ENCODE measurements around the gene STEAP2.
A peak's percentile ranks its signal among the peaks of the same experiment; 100 is the strongest.
"Not testable (repeated sequence)": the region's sequence is repeated elsewhere in the genome, so short reads cannot be mapped to it uniquely, and the experiment has no call there.

The STEAP2 gene

DNA sequence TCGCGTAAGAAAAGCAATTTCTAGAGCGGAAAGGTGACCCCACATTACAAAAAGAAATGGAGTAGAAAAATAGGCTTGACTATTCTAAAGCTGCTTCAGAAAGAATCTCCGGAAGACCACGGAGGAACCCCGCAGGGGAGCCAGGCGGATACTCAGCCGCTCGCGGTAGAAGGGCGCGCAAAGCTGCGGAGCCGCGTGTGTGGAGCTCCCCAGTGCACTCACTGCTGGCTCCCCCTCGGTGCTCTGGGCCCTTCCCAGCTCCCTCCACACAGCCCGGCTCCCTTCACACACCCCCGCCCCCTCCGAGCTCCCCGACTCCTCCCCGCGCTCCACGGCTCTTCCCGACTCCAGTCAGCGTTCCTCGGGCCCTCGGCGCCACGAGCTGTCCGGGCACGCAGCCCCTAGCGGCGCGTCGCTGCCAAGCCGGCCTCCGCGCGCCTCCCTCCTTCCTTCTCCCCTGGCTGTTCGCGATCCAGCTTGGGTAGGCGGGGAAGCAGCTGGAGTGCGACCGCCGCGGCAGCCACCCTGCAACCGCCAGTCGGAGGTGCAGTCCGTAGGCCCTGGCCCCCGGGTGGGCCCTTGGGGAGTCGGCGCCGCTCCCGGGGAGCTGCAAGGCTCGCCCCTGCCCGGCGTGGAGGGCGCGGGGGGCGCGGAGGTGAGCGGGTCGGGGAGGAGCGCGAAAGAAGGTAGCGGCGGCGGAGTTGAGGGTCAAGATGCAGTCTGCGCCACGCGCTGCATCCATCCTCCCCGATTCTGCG is at the start of gene STEAP2:
Gene STEAP2 (plus strand): TSS at position 350 of the 758 bp plus-strand sequence. CDS start 13,343 bp downstream, outside the sequence.
- peak; percentile 30 for DNase-seq (ENCODE audit: low spot score)

GRCh38 chr7:90163534-90163933 is 48.0 kb upstream of the STEAP2 start:
- no peak for DNase-seq (ENCODE audit: low spot score)

- DNase-seq (ENCODE audit: low spot score): no peak
Measured at GRCh38 chr7:90165724-90166123, 45.8 kb upstream of the STEAP2 start.

GRCh38 chr7:90166153-90166552 is 45.4 kb upstream of the STEAP2 start:
- no peak for DNase-seq (ENCODE audit: low spot score)

DNA sequence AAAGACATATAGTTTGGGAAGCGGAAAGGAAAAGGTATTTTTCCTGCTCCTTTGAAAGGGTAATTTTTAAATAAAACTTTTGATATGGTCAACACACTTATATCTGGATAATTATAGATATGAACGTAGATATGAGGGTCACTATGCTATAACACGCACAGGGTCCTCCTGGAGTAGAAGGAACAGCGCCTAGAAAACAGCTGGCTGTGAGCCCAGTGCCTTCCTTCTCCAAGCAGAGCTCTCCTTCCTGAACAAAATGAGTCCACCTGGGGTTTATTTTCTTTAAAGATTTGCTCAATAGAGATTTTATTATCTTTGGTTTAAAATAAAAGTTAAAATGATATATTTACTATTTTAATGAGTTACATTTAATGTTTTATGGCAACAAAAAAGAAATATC is 44.2 kb upstream of the STEAP2 start:
- no peak for DNase-seq (ENCODE audit: low spot score)

DNA sequence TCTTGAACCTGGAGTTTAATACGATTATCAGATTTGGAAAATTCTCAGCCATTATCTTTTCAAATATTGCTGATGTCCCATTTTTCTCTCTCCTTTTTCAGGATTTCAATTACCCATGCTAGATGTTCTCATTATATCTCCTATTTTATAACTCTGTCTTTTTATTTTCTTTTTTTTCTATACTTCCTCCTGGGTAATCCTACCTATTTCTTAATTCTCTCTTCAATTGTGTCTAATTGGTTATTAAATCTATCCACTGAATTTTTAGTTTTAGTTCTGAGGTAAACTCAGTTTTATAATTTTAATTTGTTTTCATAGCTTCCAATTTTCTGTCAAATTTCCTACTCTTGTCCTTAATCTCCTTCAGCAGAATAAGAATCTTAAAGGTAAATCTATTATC is 41.6 kb upstream of the STEAP2 start:
- DNase-seq (ENCODE audit: low spot score): no peak

- DNase-seq (ENCODE audit: low spot score): no peak
Measured at GRCh38 chr7:90172121-90172520, 39.4 kb upstream of the STEAP2 start.

DNA sequence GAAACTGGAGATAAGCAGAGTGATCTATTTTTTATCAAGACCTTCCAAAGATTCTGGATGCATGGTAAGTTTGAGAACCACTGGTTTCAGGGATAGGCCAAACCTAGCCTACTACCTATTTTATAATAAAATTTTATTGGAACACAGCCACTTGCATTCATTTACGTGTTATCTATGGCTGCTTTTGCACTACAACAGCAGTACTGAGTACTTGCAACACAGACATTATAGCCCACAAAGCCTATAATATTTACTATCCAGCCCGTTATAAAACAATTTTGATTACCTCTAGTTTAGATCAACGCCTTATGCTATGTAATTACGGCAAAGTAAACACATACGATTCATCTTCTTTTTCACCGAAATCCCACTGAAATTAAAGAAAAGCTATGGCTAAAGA is 38.9 kb upstream of the STEAP2 start:
- DNase-seq (ENCODE audit: low spot score): no peak

- DNase-seq (ENCODE audit: low spot score): peak; percentile 24
Measured at GRCh38 chr7:90173127-90173844, 38.3 kb upstream of the STEAP2 start.

GRCh38 chr7:90175667-90176066 is 35.9 kb upstream of the STEAP2 start:
- no peak for DNase-seq (ENCODE audit: low spot score)

DNA sequence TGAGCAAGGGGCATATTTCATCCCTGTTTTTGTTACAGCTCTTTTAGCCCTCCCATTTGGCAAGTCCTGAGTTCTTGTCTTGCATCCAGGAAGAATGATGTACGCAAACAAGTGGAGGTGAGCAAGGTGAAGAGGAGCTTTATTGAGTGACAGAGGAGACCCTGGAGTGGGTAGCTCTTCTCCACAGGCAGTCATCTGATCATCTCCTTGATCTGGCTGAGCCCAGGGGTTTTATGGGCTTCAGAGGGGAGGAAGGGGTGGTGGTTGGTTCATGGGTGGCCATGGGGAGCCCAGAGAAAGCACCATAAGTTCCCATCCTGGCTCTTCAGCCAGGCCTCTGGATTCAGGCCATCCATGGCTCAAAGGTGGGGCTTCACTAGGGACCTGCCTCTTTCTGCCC is 35.3 kb upstream of the STEAP2 start:
- DNase-seq (ENCODE audit: low spot score): no peak

DNA sequence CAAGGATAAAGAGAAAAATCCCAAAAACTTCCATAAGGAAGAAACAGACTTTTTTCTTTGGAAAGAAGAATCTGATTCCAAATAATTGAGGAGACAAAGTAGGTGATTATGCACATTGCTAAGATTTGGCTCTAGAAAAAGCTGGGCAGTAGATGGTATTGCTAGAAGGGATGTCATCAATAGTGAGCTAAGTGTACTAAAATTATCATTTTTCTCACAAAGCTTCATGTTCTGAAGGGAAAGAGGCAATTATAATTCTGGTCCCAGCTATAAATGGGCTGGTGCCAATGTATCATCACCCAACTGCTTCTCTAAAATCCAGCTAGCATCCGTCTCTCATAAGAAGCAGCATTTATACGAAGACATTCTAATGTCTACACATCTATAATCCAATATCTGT is 33.4 kb upstream of the STEAP2 start:
- DNase-seq (ENCODE audit: low spot score): no peak

DNA sequence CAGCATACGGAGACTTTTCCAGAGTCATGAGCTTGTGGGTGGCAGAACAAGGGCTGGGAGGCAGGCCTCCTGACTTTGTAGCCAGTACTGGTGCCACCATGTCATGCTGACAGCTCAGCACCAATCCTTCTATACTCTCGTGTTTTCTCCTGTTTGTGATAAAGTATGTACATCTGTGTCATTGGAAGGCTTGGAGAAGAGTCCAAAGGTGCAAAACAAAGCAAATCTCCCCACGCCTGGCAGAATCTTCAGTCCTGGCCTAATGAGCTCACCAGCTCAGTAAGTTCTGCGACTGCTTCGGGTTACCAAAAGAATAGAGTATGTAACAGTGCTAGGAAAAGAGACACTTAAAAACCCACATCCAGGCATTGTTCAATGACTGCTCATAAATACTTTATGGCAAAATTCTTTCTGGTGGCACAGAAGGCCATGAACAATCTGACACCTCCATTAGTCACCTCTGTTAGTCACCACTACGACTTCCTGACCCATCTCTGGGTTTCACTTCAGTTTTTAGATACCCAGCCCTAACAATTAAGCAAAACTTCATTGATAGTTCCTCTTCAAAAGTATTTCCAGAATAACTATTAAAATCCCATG is 32.8 kb upstream of the STEAP2 start:
- DNase-seq (ENCODE audit: low spot score): peak; percentile 69

DNA sequence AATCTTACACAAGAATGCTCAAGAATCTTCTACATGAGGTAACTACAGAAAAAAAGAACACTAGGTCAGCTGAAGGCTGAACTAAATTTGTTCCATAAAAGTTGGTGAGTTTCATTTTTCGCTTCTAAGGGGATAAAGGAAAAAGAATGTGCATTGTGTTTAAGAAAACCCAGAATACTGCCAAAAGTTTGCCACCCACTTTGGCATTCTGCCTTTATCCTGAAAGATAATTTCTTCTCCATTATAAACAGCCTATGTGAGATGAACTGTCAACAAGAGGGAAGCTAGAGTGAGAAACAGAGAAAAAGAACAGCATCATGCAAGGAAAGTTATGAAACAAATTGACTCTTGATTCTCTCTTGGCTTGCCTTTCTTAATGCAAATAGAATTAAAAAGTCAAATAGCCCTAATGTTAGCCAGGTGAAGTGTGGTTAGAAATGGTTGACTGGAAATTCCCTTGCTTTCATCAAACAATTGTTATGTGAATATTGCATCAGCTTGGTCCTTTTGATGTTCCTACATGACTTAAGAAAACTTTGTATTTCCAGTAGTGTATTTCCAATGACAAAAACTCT is 31.4 kb upstream of the STEAP2 start:
- DNase-seq (ENCODE audit: low spot score): no peak

DNA sequence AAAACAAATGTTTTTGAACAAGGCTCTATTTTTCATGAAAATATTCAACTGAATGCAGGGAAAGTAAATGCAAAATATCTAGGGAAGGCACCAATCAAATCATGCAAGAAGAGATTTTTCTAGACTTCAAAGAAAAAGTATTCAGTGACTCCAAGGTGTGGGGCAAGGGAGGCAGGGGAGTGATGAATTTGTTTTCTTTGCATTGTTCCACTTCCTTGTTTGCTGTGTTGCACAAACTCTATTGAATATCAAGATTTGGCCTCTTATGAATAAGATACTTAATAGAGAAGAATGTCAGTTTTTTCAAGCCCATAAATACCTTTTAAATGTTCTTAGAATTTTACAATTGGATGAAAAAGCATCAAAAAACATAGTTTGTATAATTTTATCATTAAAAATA is 30.9 kb upstream of the STEAP2 start:
- DNase-seq (ENCODE audit: low spot score): no peak

- DNase-seq (ENCODE audit: low spot score): no peak
Measured at GRCh38 chr7:90181485-90181884, 30.1 kb upstream of the STEAP2 start.

- DNase-seq (ENCODE audit: low spot score): not testable (repeated sequence)
Measured at GRCh38 chr7:90186290-90186689, 25.2 kb upstream of the STEAP2 start.

GRCh38 chr7:90187507-90188050 is 24.0 kb upstream of the STEAP2 start:
- no peak for DNase-seq (ENCODE audit: low spot score)

DNA sequence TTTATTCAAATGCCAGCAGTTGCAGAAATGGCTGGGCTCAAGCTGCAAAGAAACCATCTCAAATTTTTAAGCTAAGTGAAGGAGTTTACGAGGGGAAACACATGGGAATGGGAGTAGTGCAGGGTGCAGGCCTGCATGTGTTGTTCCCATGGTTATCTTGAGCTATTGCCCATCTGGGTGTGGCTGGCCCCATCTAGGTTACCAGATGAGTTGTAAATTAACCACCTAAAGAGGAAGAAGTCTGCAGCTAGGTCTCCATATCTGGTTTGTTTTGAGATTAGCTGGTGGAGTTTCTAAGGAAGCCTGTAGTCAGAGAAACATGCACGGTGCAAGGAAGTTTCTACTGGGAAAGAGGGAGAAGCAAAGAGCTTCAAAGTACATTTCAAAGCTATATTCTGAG is 23.3 kb upstream of the STEAP2 start:
- DNase-seq (ENCODE audit: low spot score): no peak

- no peak for DNase-seq (ENCODE audit: low spot score)
Measured at GRCh38 chr7:90190995-90191394, 20.5 kb upstream of the STEAP2 start.

DNA sequence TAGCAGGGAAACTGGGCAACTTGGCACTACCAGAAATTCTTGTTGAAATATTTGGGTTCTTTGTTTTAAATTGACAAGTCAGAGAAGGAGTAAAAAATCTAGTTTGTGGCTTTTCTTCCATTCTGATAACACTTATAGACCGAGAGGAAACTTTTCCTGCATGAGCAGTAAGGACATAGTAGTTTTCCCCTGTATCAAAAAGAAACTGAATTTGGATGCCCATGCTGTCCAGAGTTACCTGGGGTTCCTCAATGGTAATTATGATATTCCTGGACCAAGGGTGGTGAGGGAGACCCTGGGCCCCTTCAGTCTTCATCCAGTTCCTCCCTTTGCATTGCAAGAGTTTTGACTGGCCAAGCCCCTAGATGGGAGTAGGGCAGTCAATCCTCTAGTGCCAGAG is 19.9 kb upstream of the STEAP2 start:
- no peak for DNase-seq (ENCODE audit: low spot score)

DNA sequence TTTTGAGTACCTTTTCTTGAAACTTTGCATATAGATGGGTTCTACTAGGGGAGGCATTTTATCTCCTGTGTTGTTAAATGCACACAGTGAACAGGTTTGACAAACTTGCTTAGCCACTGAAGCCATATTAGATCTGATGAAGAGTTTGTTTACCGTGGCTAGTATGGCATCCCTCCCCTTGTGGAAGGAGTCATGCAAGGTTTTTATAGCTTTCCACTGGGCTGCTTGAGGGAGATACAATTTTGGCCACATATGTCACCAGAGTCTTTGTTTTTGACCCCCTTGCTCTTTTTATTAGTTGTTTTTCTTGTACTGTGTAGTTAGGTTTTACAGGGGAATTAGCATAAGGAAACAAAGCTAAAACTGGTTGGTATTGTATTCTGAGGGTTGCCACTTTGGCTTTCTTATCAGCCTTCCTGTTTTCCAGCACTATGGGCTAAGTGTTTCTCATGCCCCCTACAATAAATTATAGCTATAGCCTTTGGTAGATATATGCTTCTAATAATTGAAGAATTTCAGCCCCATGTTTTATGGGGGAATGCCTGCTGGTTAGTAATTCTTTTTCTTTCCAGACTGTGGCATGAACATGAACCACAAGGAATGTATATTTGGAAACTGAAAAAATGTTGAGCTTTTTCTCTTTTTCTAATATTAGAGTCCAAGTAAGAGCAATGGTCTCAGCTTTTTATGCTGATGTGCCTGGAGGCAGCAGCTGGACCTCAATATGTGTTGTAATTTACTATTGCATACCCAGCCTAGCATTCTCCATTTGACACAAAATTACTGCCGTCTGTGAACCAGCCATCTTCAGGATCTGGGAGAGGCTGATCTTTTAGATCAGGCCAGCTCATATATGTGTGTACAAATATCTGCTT is 18.4 kb upstream of the STEAP2 start:
- no peak for DNase-seq (ENCODE audit: low spot score)

All from activated CD4-positive, alpha-beta T cell treated with anti-CD3 and anti-CD28 coated beads, Interleukin-2, Interleukin-4, amounts not matched to agents 100 ng/mL and 50 ng/mL, durations not matched to agents 16 hours and 8 hours (primary cell).